ENCODE results near the gene DYNC2LI1.

Gene DYNC2LI1

GRCh38 chr2:43818761-43819160 is 44.9 kb downstream of the DYNC2LI1 start:
- no peak for DNase-seq (ENCODE audit: low read depth in 2 of 2)

GRCh38 chr2:43819491-43820163 is 45.8 kb downstream of the DYNC2LI1 start:
- DNase-seq (ENCODE audit: low read depth in 2 of 2): no peak

GRCh38 chr2:43822839-43823238 is 49.0 kb downstream of the DYNC2LI1 start:
- no peak for DNase-seq (ENCODE audit: low read depth in 2 of 2)

- DNase-seq (ENCODE audit: low read depth in 2 of 2): no peak
These were observed 49.9 kb downstream of the DYNC2LI1 start for GRCh38 chr2:43823751-43824150.

GRCh38 chr2:43824512-43824911 is 50.7 kb downstream of the DYNC2LI1 start:
- no peak for DNase-seq (ENCODE audit: low read depth in 2 of 2)

GRCh38 chr2:43824951-43825493 is 51.2 kb downstream of the DYNC2LI1 start:
- no peak for DNase-seq (ENCODE audit: low read depth in 2 of 2)

GRCh38 chr2:43825841-43826240 is 52.0 kb downstream of the DYNC2LI1 start:
- no peak for DNase-seq (ENCODE audit: low read depth in 2 of 2)

- no peak for DNase-seq (ENCODE audit: low read depth in 2 of 2)
These were observed 52.7 kb downstream of the DYNC2LI1 start for GRCh38 chr2:43826305-43827250.

GRCh38 chr2:43831543-43832294 is 57.9 kb downstream of the DYNC2LI1 start:
- DNase-seq (ENCODE audit: low read depth in 2 of 2): no peak

- DNase-seq (ENCODE audit: low read depth in 2 of 2): no peak
These were observed 58.6 kb downstream of the DYNC2LI1 start for GRCh38 chr2:43832457-43832856.

- no peak for DNase-seq (ENCODE audit: low read depth in 2 of 2)
These were observed 63.2 kb downstream of the DYNC2LI1 start for GRCh38 chr2:43837033-43837432.

GRCh38 chr2:43837831-43838559 is 64.2 kb downstream of the DYNC2LI1 start:
- no peak for DNase-seq (ENCODE audit: low read depth in 2 of 2)

- DNase-seq (ENCODE audit: low read depth in 2 of 2): no peak
These were observed 64.9 kb downstream of the DYNC2LI1 start, which contains the start of the genes ABCG5 and ABCG8 for GRCh38 chr2:43838560-43839267. Gene ABCG5, minus strand, starts transcription at chr2:43838839. Its CDS starts 160 bp downstream, at chr2:43838679. Gene ABCG8, plus strand, starts transcription at chr2:43838971. Its CDS starts 83 bp downstream, at chr2:43839054.

- DNase-seq (ENCODE audit: low read depth in 2 of 2): no peak
These were observed 66.1 kb downstream of the DYNC2LI1 start for GRCh38 chr2:43839776-43840564.

- no peak for DNase-seq (ENCODE audit: low read depth in 2 of 2)
These were observed 67.1 kb downstream of the DYNC2LI1 start for GRCh38 chr2:43840965-43841364.

- no peak for DNase-seq (ENCODE audit: low read depth in 2 of 2)
These were observed 68.4 kb downstream of the DYNC2LI1 start for GRCh38 chr2:43841949-43842865.

- no peak for DNase-seq (ENCODE audit: low read depth in 2 of 2)
These were observed 69.0 kb downstream of the DYNC2LI1 start for GRCh38 chr2:43842866-43843226.

GRCh38 chr2:43845181-43845580 is 71.3 kb downstream of the DYNC2LI1 start:
- no peak for DNase-seq (ENCODE audit: low read depth in 2 of 2)
